ENCODE results near the gene BLOC1S4. TPM values are rescaled to one million over a fixed set of nuclear protein-coding genes. Genes with fewer than 3 reads are reported as not detected.

Gene BLOC1S4
- total RNA-seq, 1 donor from 2014 or later: 6.3 TPM

- Histone ChIP-seq H3K36me3 (ENCODE audit: control insufficient read depth in 3 of 3, insufficient read depth in 3 of 3, low read length in 3 of 3) (no peaks in the 10 kb centered on the region), H3K9me3 (ENCODE audit: control insufficient read depth in 3 of 3, low read length in 3 of 3) (no peaks in the 10 kb centered on the region), H3K27ac (ENCODE audit: low read depth, low read length) (no peak overlapping the region), H3K27me3 (ENCODE audit: control insufficient read depth in 3 of 3, insufficient read depth in 3 of 3, low read length in 3 of 3) (peaks cover 0 to 3% (median 0%) of the 10 kb centered on the region in 3 donors), H3K9ac (ENCODE audit: low read depth in 1 of 3, low read length in 3 of 3) (no peak overlapping the region), H3K4me1 (ENCODE audit: control insufficient read depth in 3 of 3, insufficient read depth in 3 of 3, low read length in 3 of 3) (peaks cover 11 to 13% (median 12%) of the 10 kb centered on the region in 3 donors), H3K4me3 (ENCODE audit: low read length in 3 of 3) (no peak overlapping the region)
Measured at GRCh38 chr4:6733358-6734164, 17.6 kb downstream of the BLOC1S4 start.

GRCh38 chr4:6734165-6734786, 18.3 kb downstream of the BLOC1S4 start:
- Histone ChIP-seq H3K27me3 (ENCODE audit: control insufficient read depth in 3 of 3, insufficient read depth in 3 of 3, low read length in 3 of 3) (no peaks in the 10 kb centered on the region), H3K27ac (ENCODE audit: low read depth, low read length) (no peak overlapping the region), H3K4me3 (ENCODE audit: low read length in 3 of 3) (no peak overlapping the region), H3K9me3 (ENCODE audit: control insufficient read depth in 3 of 3, low read length in 3 of 3) (no peaks in the 10 kb centered on the region), H3K9ac (ENCODE audit: low read depth in 1 of 3, low read length in 3 of 3) (no peak overlapping the region), H3K36me3 (ENCODE audit: control insufficient read depth in 3 of 3, insufficient read depth in 3 of 3, low read length in 3 of 3) (no peaks in the 10 kb centered on the region), H3K4me1 (ENCODE audit: control insufficient read depth in 3 of 3, insufficient read depth in 3 of 3, low read length in 3 of 3) (peaks cover 11 to 13% (median 12%) of the 10 kb centered on the region in 3 donors)

GRCh38 chr4:6739920-6740319, 23.9 kb downstream of the BLOC1S4 start:
- no peak overlapping the region for H3K9ac ChIP-seq (ENCODE audit: low read depth in 1 of 3, low read length in 3 of 3)
- no peak overlapping the region for H3K27ac ChIP-seq (ENCODE audit: low read depth, low read length)
- no peaks in the 10 kb centered on the region for H3K36me3 ChIP-seq (ENCODE audit: control insufficient read depth in 3 of 3, insufficient read depth in 3 of 3, low read length in 3 of 3)
- no peaks in the 10 kb centered on the region for H3K9me3 ChIP-seq (ENCODE audit: control insufficient read depth in 3 of 3, low read length in 3 of 3)
- no peaks in the 10 kb centered on the region for H3K27me3 ChIP-seq (ENCODE audit: control insufficient read depth in 3 of 3, insufficient read depth in 3 of 3, low read length in 3 of 3)
- H3K4me3 ChIP-seq (ENCODE audit: low read length in 3 of 3): no peak overlapping the region
- H3K4me1 ChIP-seq (ENCODE audit: control insufficient read depth in 3 of 3, insufficient read depth in 3 of 3, low read length in 3 of 3): no peaks in the 10 kb centered on the region

GRCh38 chr4:6740347-6740746, 24.4 kb downstream of the BLOC1S4 start:
- H3K4me3 ChIP-seq (ENCODE audit: low read length in 3 of 3): no peak overlapping the region
- H3K36me3 ChIP-seq (ENCODE audit: control insufficient read depth in 3 of 3, insufficient read depth in 3 of 3, low read length in 3 of 3): no peaks in the 10 kb centered on the region
- no peak overlapping the region for H3K27ac ChIP-seq (ENCODE audit: low read depth, low read length)
- H3K9me3 ChIP-seq (ENCODE audit: control insufficient read depth in 3 of 3, low read length in 3 of 3): no peaks in the 10 kb centered on the region
- H3K4me1 ChIP-seq (ENCODE audit: control insufficient read depth in 3 of 3, insufficient read depth in 3 of 3, low read length in 3 of 3): no peaks in the 10 kb centered on the region
- H3K9ac ChIP-seq (ENCODE audit: low read depth in 1 of 3, low read length in 3 of 3): no peak overlapping the region
- H3K27me3 ChIP-seq (ENCODE audit: control insufficient read depth in 3 of 3, insufficient read depth in 3 of 3, low read length in 3 of 3): no peaks in the 10 kb centered on the region

GRCh38 chr4:6742507-6742906, 26.5 kb downstream of the BLOC1S4 start:
- H3K4me3 ChIP-seq (ENCODE audit: low read length in 3 of 3): no peak overlapping the region
- no peaks in the 10 kb centered on the region for H3K36me3 ChIP-seq (ENCODE audit: control insufficient read depth in 3 of 3, insufficient read depth in 3 of 3, low read length in 3 of 3)
- H3K9ac ChIP-seq (ENCODE audit: low read depth in 1 of 3, low read length in 3 of 3): no peak overlapping the region
- no peak overlapping the region for H3K27ac ChIP-seq (ENCODE audit: low read depth, low read length)
- no peaks in the 10 kb centered on the region for H3K9me3 ChIP-seq (ENCODE audit: control insufficient read depth in 3 of 3, low read length in 3 of 3)
- H3K27me3 ChIP-seq (ENCODE audit: control insufficient read depth in 3 of 3, insufficient read depth in 3 of 3, low read length in 3 of 3): no peaks in the 10 kb centered on the region
- peaks cover 0 to 7% (median 1%) of the 10 kb centered on the region in 3 donors for H3K4me1 ChIP-seq (ENCODE audit: control insufficient read depth in 3 of 3, insufficient read depth in 3 of 3, low read length in 3 of 3)

- no peak overlapping the region for H3K4me3 ChIP-seq (ENCODE audit: low read length in 3 of 3)
- no peak overlapping the region for H3K9ac ChIP-seq (ENCODE audit: low read depth in 1 of 3, low read length in 3 of 3)
- H3K36me3 ChIP-seq (ENCODE audit: control insufficient read depth in 3 of 3, insufficient read depth in 3 of 3, low read length in 3 of 3): no peaks in the 10 kb centered on the region
- H3K4me1 ChIP-seq (ENCODE audit: control insufficient read depth in 3 of 3, insufficient read depth in 3 of 3, low read length in 3 of 3): peaks cover 4 to 11% (median 4%) of the 10 kb centered on the region in 3 donors
- no peaks in the 10 kb centered on the region for H3K9me3 ChIP-seq (ENCODE audit: control insufficient read depth in 3 of 3, low read length in 3 of 3)
- H3K27ac ChIP-seq (ENCODE audit: low read depth, low read length): no peak overlapping the region
- H3K27me3 ChIP-seq (ENCODE audit: control insufficient read depth in 3 of 3, insufficient read depth in 3 of 3, low read length in 3 of 3): no peaks in the 10 kb centered on the region
Measured at GRCh38 chr4:6742989-6743388, 27.0 kb downstream of the BLOC1S4 start.

- Histone ChIP-seq H3K9me3 (ENCODE audit: control insufficient read depth in 3 of 3, low read length in 3 of 3) (no peaks in the 10 kb centered on the region), H3K27ac (ENCODE audit: low read depth, low read length) (no peak overlapping the region), H3K36me3 (ENCODE audit: control insufficient read depth in 3 of 3, insufficient read depth in 3 of 3, low read length in 3 of 3) (no peaks in the 10 kb centered on the region), H3K27me3 (ENCODE audit: control insufficient read depth in 3 of 3, insufficient read depth in 3 of 3, low read length in 3 of 3) (no peaks in the 10 kb centered on the region), H3K9ac (ENCODE audit: low read depth in 1 of 3, low read length in 3 of 3) (no peak overlapping the region), H3K4me1 (ENCODE audit: control insufficient read depth in 3 of 3, insufficient read depth in 3 of 3, low read length in 3 of 3) (peaks cover 14 to 25% (median 16%) of the 10 kb centered on the region in 3 donors), H3K4me3 (ENCODE audit: low read length in 3 of 3) (no peak overlapping the region)
Measured at GRCh38 chr4:6746721-6747293, 30.8 kb downstream of the BLOC1S4 start.

GRCh38 chr4:6747294-6748051, 31.5 kb downstream of the BLOC1S4 start:
- Histone ChIP-seq H3K27me3 (ENCODE audit: control insufficient read depth in 3 of 3, insufficient read depth in 3 of 3, low read length in 3 of 3) (no peaks in the 10 kb centered on the region), H3K4me1 (ENCODE audit: control insufficient read depth in 3 of 3, insufficient read depth in 3 of 3, low read length in 3 of 3) (peaks cover 15 to 25% (median 16%) of the 10 kb centered on the region in 3 donors), H3K9me3 (ENCODE audit: control insufficient read depth in 3 of 3, low read length in 3 of 3) (no peaks in the 10 kb centered on the region), H3K27ac (ENCODE audit: low read depth, low read length) (no peak overlapping the region), H3K4me3 (ENCODE audit: low read length in 3 of 3) (no peak overlapping the region), H3K9ac (ENCODE audit: low read depth in 1 of 3, low read length in 3 of 3) (no peak overlapping the region), H3K36me3 (ENCODE audit: control insufficient read depth in 3 of 3, insufficient read depth in 3 of 3, low read length in 3 of 3) (no peaks in the 10 kb centered on the region)

GRCh38 chr4:6748286-6748685, 32.3 kb downstream of the BLOC1S4 start:
- Histone ChIP-seq H3K9me3 (ENCODE audit: control insufficient read depth in 3 of 3, low read length in 3 of 3) (no peaks in the 10 kb centered on the region), H3K36me3 (ENCODE audit: control insufficient read depth in 3 of 3, insufficient read depth in 3 of 3, low read length in 3 of 3) (no peaks in the 10 kb centered on the region), H3K4me3 (ENCODE audit: low read length in 3 of 3) (no peak overlapping the region), H3K27me3 (ENCODE audit: control insufficient read depth in 3 of 3, insufficient read depth in 3 of 3, low read length in 3 of 3) (no peaks in the 10 kb centered on the region), H3K27ac (ENCODE audit: low read depth, low read length) (no peak overlapping the region), H3K4me1 (ENCODE audit: control insufficient read depth in 3 of 3, insufficient read depth in 3 of 3, low read length in 3 of 3) (peaks cover 15 to 25% (median 16%) of the 10 kb centered on the region in 3 donors), H3K9ac (ENCODE audit: low read depth in 1 of 3, low read length in 3 of 3) (no peak overlapping the region)
